Duodenal mucosa (tissue), 2 donors: ENCODE data around the gene NCOA4.
"Not testable (repeated sequence)": the region's sequence is repeated elsewhere in the genome, so short reads cannot be mapped to it uniquely, and the experiment has no call there.

Source experiments
- H3K27ac ChIP-seq: one replicate; pipeline ENCODE4 v1.7.0; 2013; ENCODE audit warnings: low read depth, low read length
- H3K27me3 ChIP-seq, 2 donors: one replicate each; pipeline ENCODE4 v1.7.0; 2013; ENCODE audit warnings: low read length in 2 of 2, control low read depth in 1 of 2; ENCODE audit not compliant: insufficient read depth in 2 of 2, control insufficient read depth in 1 of 2
- H3K36me3 ChIP-seq, 2 donors: one replicate each; pipeline ENCODE4 v1.7.0; 2013; ENCODE audit warnings: low read length in 2 of 2, control low read depth in 1 of 2; ENCODE audit not compliant: insufficient read depth in 2 of 2, control insufficient read depth in 1 of 2
- H3K4me1 ChIP-seq, 2 donors: one replicate each; pipeline ENCODE4 v1.7.0; 2013; ENCODE audit warnings: low read length in 2 of 2, control low read depth in 1 of 2; ENCODE audit not compliant: insufficient read depth in 2 of 2, control insufficient read depth in 1 of 2
- H3K4me3 ChIP-seq, 2 donors: one replicate each; pipeline ENCODE4 v1.7.0; 2013; ENCODE audit warnings: low read length in 2 of 2, low read depth in 1 of 2
- H3K9ac ChIP-seq, 2 donors: one replicate each; pipeline ENCODE4 v1.7.0; 2013; ENCODE audit warnings: low read length in 2 of 2, low read depth in 1 of 2
- H3K9me3 ChIP-seq, 2 donors: one replicate each; pipeline ENCODE4 v1.7.0; 2013; ENCODE audit warnings: low read length in 2 of 2, control low read depth in 1 of 2; ENCODE audit not compliant: control insufficient read depth in 1 of 2

Gene NCOA4

GRCh38 chr10:46068905-46069304, 38.5 kb upstream of the NCOA4 start:
- H3K9me3 ChIP-seq = no peaks in the 10 kb centered on the region
- H3K27ac ChIP-seq = no peak overlapping the region

GRCh38 chr10:46068117-46068516, 37.7 kb upstream of the NCOA4 start:
- Histone ChIP-seq H3K4me1 (no peaks in the 10 kb centered on the region), H3K9me3 (no peaks in the 10 kb centered on the region), H3K4me3 (no peak overlapping the region), H3K27me3 (no peaks in the 10 kb centered on the region), H3K36me3 (no peaks in the 10 kb centered on the region), H3K9ac (no peak overlapping the region), H3K27ac (no peak overlapping the region)

More at GRCh38 chr10:46068905-46069304, 38.5 kb upstream of the NCOA4 start:
- Histone ChIP-seq H3K27me3 (no peaks in the 10 kb centered on the region), H3K4me1 (no peaks in the 10 kb centered on the region), H3K36me3 (no peaks in the 10 kb centered on the region), H3K4me3 (no peak overlapping the region), H3K9ac (no peak overlapping the region)

- no peaks in the 10 kb centered on the region for H3K9me3 ChIP-seq
- H3K27ac ChIP-seq = no peak overlapping the region
- no peaks in the 10 kb centered on the region for H3K27me3 ChIP-seq
- no peaks in the 10 kb centered on the region for H3K4me1 ChIP-seq
- H3K4me3 ChIP-seq = no peak overlapping the region
- H3K36me3 ChIP-seq = no peaks in the 10 kb centered on the region
- H3K9ac ChIP-seq = no peak overlapping the region
These were observed 33.9 kb upstream of the NCOA4 start for GRCh38 chr10:46064269-46064817.

- Histone ChIP-seq H3K4me1 (no peaks in the 10 kb centered on the region), H3K9me3 (no peaks in the 10 kb centered on the region), H3K9ac (no peak overlapping the region), H3K36me3 (no peaks in the 10 kb centered on the region), H3K4me3 (no peak overlapping the region), H3K27ac (no peak overlapping the region), H3K27me3 (no peaks in the 10 kb centered on the region)
These were observed 32.5 kb upstream of the NCOA4 start for GRCh38 chr10:46062723-46063428.

- H3K27ac ChIP-seq = no peak overlapping the region
- peaks cover 0 to 5% of the 10 kb centered on the region in 2 donors for H3K9me3 ChIP-seq
- no peaks in the 10 kb centered on the region for H3K4me1 ChIP-seq
- no peak overlapping the region for H3K9ac ChIP-seq
- H3K36me3 ChIP-seq = no peaks in the 10 kb centered on the region
- H3K27me3 ChIP-seq = no peaks in the 10 kb centered on the region
- H3K4me3 ChIP-seq = no peak overlapping the region
These were observed 30.3 kb upstream of the NCOA4 start for GRCh38 chr10:46060706-46061105.

- not testable (repeated sequence) for H3K4me1 ChIP-seq, H3K27me3 ChIP-seq, H3K27ac ChIP-seq, H3K36me3 ChIP-seq, H3K4me3 ChIP-seq, H3K9me3 ChIP-seq, H3K9ac ChIP-seq
These were observed 27.5 kb upstream of the NCOA4 start for GRCh38 chr10:46057927-46058326.

- Histone ChIP-seq H3K9me3 (peaks cover 0 to 5% of the 10 kb centered on the region in 2 donors), H3K27ac (no peak overlapping the region), H3K36me3 (no peaks in the 10 kb centered on the region), H3K4me1 (no peaks in the 10 kb centered on the region), H3K27me3 (no peaks in the 10 kb centered on the region), H3K9ac (no peak overlapping the region), H3K4me3 (no peak overlapping the region)
These were observed 26.6 kb upstream of the NCOA4 start for GRCh38 chr10:46057038-46057437.

- no peak overlapping the region for H3K9ac ChIP-seq
- no peak overlapping the region for H3K27ac ChIP-seq
- no peak overlapping the region for H3K4me3 ChIP-seq
These were observed 25.3 kb upstream of the NCOA4 start for GRCh38 chr10:46055771-46056170.

GRCh38 chr10:46053534-46054434, 23.4 kb upstream of the NCOA4 start:
- H3K27me3 ChIP-seq = peaks cover 0 to 2% of the 10 kb centered on the region in 2 donors
- H3K4me3 ChIP-seq = no peak overlapping the region
- H3K36me3 ChIP-seq = no peaks in the 10 kb centered on the region
- no peak overlapping the region for H3K27ac ChIP-seq
- no peaks in the 10 kb centered on the region for H3K4me1 ChIP-seq
- no peak overlapping the region for H3K9ac ChIP-seq
- peaks cover 0 to 5% of the 10 kb centered on the region in 2 donors for H3K9me3 ChIP-seq

More at GRCh38 chr10:46055771-46056170, 25.3 kb upstream of the NCOA4 start:
- Histone ChIP-seq H3K9me3 (peaks cover 0 to 5% of the 10 kb centered on the region in 2 donors), H3K4me1 (no peaks in the 10 kb centered on the region), H3K27me3 (peaks cover 0 to 2% of the 10 kb centered on the region in 2 donors), H3K36me3 (no peaks in the 10 kb centered on the region)

GRCh38 chr10:46052791-46053375, 22.5 kb upstream of the NCOA4 start:
- Histone ChIP-seq H3K27ac (no peak overlapping the region), H3K4me3 (no peak overlapping the region), H3K9me3 (peaks cover 0 to 5% of the 10 kb centered on the region in 2 donors)

More at GRCh38 chr10:46052791-46053375, 22.5 kb upstream of the NCOA4 start:
- H3K9ac ChIP-seq = no peak overlapping the region
- H3K36me3 ChIP-seq = no peaks in the 10 kb centered on the region
- H3K4me1 ChIP-seq = no peaks in the 10 kb centered on the region
- H3K27me3 ChIP-seq = peaks cover 1 to 2% of the 10 kb centered on the region in 2 donors
